Putamen (tissue), 1 donor: ENCODE measurements around the gene ATP6AP2.
"Not testable (repeated sequence)": the region's sequence is repeated elsewhere in the genome, so short reads cannot be mapped to it uniquely, and the experiment has no call there.

ENCODE experiments used
- DNase-seq: peaks from one replicate; pipeline ENCODE4 v3.0.0-alpha.2; 2016; ENCODE audit warnings: low spot score

ATP6AP2 gene

DNA sequence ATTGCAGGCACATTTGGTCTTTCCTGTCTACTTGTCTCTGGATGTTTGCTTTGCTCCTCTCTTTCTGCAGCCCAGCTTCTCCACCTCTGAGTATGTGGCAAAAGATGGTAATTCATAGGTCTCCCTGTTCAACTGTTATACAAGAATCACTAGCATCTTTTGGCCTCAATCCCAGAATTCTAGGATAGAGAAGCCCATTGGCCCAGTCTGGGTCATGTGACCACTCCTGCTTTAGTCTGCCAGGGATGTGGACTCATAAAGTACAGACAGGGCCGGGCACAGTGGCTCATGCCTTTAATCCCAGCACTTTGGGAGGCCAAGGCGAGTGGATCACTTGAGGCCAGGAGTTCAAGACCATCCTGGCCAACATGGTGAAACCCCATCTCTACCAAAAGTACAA is 5.4 kb upstream of the ATP6AP2 start:
- DNase-seq, result not testable (repeated sequence)

DNA sequence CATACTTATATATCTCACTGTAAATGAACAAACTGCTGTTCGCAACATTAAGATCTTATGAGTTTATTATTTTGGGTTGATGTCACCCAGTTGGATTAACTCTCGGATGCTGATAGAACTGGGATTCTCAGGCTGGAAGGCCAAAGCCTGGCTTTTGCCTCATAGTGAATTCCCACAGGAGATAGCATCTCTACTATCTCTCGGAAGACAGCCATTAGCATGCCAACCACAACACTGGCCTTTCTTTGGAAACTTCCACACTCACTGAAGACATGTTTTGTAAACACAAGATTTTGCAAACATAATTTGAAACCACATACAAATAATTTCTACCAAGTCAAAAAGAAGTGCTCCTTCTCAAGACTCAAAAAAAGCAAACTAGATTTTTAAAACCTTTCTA is 4.5 kb upstream of the ATP6AP2 start:
- DNase-seq, result no peak

DNA sequence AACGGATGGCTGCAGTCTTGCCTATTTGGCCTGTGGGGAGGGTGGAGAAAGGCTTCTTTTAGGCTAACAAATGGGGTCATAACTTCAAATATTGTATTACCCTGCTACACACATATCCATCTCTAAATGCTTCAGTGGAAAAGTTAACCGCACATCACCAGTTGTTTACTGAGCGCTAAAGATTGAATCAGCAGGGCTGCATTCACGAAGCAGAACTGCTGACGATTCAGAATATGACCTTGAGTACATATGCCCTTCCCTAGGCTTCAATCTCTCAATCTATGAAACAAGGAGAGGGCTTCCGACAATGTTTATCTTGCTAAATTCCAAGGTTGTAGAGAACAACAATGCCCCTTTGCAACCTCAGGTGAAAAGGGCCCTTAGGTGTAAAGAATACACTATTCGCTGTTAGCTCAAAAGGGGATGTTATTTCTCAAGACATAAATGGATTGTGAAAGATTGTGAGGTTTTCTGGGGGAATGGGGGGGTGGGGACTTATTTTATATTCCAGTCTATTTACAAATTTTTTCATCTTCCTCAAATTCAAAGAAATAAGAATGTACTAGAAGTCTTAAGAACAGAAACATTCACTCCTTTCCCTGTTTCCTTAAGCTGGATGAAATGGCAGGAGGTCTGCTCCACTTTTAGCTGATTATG is 2.6 kb upstream of the ATP6AP2 start:
- no peak for DNase-seq

DNA sequence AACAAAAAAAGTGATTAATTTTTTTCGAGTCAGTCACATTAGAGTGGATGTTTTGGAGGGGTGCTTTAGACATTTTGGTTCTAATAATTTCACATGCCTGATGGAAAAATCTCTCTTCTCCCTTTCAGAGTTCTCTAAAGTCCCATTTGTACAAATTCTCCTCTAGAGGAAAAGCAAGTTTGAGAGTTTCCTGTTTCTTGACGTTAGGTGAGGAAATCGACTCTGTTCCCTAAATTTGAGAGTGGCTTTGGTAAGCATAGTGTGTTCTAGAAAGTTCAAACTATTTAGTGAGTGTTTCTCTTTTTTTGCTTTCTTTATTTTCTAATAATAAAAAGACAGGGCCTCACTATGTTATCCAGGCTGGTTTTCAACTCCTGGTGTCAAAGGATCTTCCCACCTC is 1.6 kb upstream of the ATP6AP2 start:
- no peak for DNase-seq

DNA sequence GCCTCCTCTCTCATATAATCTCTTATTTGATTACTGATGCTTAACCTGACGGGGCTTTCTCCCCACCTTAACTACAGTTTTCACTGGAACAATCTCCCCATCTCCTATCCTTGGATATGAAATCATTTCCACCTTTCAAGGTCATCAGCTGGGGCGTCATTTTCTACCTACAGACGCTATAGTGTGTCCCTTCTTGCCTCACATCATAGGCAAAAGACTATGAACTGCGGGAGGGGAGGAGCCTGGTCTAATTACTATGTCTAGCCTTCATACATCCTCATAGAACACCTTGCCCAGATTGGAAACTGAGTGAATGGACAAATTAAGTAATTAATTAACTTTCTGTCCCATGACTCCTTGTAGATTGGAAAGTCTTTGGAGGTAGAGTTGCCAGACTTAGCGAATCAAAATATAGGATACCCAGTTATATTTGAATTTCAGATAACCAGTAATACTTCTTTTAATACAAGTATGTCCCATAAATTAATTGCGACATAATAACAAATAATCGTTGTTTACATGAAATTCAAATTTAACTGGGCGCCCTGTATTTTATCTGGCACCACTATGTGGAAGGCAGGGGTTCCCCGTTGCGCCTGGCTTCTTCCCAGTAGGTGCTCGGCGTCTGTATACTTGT is 752 bp upstream of the ATP6AP2 start:
- no peak for DNase-seq

DNA sequence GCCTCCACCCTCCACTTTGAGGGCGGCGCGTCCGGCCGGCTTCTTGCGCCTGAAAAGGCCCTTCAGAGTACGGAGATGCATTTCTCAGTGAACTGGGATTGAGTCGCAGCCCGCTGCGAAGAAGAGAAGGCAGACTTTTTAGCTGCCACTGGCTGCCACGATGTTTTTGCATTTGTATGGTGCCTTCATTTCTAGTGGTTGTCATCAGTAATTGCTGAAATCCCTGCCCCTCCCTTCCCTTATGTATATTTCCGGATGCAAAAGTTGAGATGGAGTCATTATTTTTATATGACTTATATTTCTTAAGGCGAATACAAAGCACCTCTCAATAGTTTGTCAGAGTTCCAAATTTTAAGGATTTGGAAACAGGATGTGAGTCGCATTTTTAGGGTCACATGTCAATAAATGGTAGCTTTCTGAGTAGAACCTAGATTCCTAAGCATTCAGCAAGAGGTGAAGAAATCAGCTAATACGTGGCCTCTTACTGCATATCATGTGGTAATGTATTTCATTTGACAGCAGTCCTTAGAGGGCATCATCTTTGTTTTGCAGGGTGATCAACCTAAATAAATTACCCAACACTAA is 658 bp downstream of the ATP6AP2 start:
- DNase-seq, result no peak

DNA sequence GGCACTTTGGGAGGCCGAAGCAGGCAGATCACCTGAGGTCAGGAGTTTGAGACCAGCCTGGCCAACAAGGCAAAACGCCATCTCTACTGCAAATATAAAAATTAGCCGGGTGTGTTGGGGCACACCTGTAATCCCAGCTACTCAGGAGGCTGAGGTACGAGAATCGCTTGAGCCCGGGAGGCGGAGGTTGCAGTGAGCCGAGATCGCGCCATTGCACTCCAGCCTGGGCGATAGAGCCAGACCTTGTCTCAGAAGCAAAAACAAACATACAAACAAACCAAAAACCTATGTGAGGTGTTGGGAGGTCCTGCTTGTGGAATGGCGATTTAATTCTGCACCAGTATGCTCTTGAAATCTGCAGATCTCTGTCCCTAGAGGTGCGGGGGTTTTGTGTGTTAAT is 1.4 kb downstream of the ATP6AP2 start:
- DNase-seq, result not testable (repeated sequence)

DNA sequence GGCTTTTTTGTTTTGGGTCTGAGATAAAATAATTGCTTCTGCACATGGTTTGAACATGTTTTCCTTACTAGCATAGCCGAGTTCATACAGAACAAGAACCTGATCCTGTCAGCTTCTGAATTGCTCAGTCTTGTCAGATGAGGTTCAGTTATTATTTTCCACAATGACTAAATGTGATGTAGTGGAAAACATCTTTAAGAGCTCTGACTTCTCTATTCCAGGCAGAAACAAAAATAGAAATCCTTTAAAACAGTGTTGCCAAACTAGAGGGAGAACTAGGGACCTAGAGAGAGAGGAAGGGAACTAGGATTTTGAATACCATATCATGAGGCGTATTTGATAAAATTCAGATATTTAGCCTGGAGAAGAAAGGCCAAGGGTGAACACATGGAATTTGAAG is 2.0 kb downstream of the ATP6AP2 start:
- DNase-seq, result no peak

DNA sequence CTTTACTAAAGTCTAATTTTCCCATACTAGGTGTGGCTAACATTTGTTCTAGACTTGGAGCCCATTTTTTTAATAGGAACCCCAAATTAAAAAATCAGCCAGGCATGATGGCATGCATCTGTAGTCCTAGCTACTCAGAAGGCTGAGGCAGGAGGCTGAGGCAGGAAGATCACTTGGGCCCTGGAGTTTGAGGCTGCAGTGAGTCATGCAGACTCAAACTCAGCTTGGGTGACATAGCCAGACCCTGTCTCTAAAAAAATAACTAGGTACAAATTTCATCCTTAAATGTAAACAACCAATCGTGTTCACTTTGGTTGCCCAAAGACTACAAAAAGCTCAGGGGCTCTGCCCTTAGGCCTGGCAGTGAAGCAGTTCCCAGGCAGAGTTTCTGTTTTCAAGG is 6.9 kb downstream of the ATP6AP2 start:
- DNase-seq, result not testable (repeated sequence)

DNA sequence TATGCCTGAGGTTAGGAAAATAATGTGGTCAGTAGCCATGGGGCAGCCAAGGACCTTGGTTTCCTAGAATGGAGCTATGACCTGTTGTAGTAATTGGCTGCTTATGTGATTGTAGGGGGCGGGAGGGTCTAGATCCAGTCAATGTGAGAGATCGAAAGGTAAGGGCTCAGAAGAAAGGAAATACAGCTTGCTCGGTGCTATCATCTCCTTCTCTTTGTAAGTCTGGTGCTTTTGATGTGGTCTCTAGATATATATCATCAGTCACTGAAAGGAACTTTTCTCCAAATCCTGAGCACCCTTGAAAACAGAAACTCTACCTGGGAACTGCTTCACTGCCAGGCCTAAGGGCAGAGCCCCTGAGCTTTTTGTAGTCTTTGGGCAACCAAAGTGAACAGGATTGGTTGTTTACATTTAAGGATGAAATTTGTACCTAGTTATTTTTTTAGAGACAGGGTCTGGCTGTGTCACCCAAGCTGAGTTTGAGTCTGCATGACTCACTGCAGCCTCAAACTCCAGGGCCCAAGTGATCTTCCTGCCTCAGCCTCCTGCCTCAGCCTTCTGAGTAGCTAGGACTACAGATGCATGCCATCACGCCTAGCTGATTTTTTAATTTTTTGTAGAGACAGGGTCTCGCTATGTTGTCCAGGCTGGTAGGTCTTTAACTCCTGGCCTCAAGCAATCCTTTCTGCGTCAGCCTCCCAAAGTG is 9.0 kb downstream of the ATP6AP2 start:
- not testable (repeated sequence) for DNase-seq

DNA sequence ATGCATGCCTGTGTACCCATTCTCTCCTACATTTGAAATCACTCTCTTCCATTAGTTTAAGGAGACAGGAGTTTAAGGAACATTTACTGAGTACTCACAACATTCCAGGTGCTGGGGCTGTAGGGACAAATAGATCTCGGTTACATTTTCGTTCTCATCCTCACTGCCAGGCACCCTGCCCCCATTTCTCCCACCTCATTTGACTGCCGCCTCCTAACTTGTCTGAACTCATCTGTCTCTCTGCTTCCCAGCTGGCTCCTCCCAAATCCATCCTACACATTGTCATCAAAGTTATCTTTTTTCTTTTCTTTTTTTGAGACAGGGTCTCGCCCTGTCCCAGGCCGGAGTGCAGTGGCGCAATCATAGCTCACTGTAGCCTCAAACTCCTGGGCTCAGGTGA is 22.7 kb downstream of the ATP6AP2 start:
- DNase-seq, result peak; percentile 28

DNA sequence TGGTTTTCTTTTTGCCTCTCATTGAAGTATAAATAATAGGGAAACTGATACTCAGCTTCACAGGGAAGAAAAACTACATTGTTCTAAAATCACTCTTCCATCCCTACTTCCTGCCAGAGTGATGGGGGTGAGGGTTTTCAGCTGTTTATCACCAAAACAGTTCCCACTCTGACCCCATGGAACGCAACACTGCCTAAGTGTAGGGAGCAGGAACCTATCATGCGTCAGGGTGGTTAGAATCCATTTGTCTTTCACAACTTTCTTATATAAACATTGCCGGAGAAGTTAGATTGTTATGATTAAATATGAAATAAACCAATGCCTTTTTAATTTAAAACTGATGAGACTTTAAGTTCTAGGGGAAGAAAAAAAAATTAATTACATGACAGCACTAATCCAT is 26.6 kb downstream of the ATP6AP2 start:
- no peak for DNase-seq

DNA sequence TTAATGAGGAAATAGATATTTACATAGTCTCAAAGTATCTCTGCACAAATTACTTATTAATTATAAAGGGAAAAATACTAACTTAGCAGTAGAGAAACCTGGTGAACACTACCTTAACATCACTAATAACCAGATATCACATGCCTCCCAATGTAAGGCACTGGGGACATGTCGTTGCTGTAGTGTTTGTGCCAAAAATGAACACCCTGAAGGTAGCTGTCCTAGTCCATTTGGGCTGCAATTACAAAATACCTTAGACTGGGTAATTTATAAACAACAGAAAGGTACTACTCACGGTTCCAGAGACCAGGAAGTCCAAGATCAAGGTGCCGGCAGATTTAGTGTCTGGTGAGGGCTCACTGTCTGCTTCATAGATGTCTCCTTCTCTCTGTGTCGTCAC is 31.7 kb downstream of the ATP6AP2 start:
- no peak for DNase-seq

DNA sequence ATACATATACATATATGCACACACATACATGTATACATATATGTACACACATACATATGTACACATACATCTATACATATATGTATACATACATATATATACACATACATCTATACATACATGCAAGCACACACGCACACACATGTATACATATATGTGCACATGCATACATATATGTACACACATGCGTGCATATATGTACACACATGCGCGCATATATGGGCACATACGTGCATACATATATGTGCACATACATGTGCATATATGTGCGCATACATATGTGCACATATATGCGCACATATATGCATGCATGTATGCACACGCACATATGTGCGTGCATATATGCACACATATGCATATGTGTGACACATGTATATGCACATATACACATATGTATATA is 35.2 kb downstream of the ATP6AP2 start:
- no peak for DNase-seq

DNA sequence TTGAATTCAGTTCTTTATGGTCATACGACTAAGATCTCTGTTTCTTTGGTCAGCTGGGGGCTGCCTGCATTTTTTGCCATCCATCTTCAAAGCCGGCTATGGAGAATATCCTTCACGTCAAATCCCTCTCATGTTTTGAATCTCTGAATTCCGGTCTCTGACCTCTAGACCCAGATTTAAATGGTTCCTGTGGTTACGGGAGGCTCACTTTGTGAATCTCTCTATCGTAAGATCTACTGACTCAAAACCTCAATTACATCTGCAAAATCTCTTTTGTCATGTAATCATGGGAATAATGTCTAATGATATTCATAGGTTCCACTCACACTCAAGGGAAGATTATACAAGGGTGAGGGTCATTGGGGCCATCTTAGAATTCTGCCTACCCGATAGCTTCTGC is 36.8 kb downstream of the ATP6AP2 start:
- DNase-seq, result no peak

DNA sequence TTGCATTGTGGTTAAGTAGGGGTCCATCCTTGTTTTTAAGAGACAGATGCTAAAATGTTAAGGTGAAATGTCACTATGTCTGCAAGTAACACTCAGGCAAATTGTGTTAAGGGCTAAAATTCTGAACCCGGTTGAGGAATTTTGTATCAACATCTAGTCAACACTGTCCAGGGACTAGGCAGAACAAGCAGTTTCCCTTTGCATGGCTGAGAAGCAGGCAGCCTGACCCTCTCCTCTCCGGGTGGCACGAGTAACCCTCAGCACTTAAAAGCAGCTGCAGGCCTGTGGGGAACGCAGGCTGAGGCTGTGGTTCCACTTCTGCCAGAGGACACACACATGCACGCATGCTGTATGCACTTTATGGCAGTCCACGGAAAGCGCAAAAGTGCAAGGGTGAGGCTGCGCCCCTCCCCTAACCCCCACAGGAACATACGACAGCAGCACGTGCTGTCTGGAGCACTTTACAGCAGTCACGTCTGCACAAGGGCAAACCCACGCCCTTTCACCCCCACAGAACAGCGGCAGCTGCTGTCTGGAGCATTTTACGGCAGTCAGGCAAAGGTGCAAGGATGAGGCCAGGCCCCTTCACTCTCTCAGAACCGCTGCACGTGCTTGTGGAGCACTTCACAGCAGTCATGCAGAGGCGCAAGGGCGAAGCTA is 41.8 kb downstream of the ATP6AP2 start:
- DNase-seq, result no peak

DNA sequence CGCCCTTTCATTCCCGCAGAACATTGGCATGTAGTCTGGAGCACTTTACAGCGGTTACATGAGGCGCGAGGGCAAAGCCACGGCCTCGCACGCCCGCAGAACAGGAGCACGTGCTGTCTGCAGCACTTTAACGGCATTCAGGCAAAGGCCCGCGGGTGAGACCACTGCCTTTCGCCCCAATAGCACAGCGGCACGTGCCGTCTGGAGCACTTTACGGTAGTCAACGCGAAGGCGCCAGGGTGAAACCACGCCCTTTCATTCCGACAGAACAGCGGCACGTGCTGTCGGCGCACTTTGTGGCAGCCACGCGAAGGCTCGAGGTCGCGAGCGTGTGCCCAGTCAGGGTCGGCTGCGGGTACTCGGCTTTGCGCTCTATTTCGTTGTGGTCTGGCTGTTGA is 42.4 kb downstream of the ATP6AP2 start, which contains the start of gene MPC1L:
TSS of gene MPC1L (plus strand) at position 290 of the 398 bp plus-strand sequence. CDS start 138 bp downstream, outside the sequence.
- DNase-seq, result no peak

DNA sequence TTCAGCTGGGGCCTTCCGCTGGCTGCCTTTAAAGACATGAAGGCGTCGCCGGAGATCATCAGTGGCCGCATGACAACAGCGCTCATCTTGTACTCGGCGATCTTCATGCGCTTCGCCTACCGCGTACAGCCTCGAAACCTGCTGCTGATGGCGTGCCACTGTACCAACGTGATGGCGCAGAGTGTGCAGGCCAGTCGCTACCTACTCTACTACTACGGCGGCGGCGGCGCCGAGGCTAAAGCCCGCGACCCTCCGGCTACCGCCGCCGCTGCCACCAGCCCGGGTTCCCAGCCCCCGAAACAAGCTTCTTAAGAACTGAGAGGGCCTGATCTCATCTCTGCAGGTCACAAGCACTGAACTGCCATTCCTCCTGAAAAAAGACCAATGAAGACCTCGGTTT is 42.9 kb downstream of the ATP6AP2 start:
- no peak for DNase-seq

DNA sequence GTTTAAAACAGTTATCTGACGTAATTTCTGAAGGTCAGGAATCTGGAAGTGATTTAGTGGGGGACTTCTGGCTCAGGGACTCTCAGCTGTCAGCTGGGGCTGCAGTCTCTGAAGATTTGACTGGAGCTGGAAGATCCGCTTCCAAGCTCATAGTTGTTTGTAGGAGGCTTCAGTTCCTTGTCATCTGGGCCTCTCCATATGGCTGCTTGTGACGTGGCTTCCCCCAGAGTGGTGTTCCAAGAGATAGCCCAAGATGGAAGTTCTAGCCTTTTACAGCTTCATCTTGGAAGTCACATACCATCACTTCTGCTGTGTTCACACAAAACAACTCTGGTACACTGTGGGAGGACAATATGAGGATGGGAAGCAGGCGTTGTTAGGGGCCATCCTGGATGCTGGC is 44.5 kb downstream of the ATP6AP2 start:
- no peak for DNase-seq

DNA sequence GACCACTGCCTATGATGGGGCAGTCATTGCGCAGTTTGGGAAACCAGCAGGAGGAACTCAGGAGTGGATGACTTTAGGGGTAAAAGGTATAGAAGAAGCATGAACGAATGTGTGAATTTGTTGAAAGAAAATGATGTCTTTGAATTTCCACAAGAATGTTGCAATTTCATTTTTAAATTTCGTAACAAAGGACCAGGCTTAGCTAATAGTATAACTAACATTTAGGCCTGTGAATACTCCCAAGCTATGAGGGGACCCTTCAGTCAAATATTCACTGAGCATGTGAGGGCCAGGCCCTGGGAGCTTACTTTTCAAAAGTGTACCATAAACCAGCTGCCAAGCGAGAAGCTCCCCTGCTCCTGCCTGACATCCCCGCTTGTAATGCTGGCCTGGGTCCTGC is 47.7 kb downstream of the ATP6AP2 start:
- DNase-seq, result no peak

DNA sequence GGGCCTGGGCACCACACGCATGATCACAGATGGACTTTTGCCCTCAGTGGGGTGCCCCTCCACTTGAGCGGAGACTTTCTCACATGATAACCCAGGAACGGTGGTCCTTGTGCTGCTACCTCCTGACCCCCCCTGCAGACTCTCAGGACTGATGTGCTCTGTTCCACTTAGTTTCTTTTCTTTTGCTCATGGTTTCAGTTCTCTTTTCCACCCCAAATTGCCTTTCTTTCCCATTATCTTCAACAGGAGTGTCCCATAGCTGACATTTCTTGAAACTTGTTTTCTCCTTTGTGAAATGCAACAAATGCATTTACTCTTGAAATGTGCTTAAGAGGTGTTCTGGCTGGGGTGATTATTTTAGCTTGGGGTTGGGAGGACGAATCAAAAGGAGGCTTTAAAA is 51.4 kb downstream of the ATP6AP2 start:
- DNase-seq, result no peak

DNA sequence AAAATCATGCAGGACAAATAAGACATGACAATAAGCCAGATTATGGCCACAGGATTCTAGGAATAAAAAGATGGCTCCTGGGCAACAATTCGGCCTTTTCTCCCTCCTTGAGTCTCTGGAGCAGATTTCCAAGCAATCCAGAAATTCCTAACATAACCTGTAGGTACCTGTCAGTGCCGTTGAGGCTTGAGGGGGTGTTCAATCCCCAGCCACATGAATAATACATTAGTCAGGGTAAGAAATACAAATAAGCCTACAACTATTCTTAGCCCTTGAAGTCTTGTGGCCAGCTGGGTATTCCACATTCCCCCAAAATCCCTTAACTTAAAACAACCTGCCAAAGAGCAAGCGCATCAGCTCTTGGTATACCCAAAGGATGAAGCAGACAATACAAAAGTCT is 56.9 kb downstream of the ATP6AP2 start:
- DNase-seq, result no peak
